Measurements from ENCODE around the gene NECAP2.
A peak's percentile ranks its signal among the peaks of the same experiment; 100 is the strongest.

The NECAP2 gene

DNA sequence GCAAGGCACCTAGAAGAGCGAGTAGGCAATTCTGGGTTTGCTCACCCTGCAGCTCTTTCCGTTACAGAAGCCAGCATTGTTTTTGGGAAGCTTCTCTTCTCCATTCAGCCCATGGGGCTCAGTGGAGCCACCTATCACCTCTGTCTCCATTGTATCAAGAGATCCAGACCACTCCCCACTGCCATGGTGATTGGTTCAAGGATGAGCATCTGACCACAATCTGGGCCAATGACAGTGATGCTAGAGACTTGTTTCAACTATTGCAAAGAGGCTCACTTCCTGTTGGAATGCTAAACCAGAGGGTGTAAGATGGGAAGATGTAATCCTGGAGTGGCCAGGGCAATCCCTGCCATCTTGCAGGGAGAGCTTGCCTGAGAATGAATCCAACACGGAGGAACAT lies 9.9 kb upstream of the NECAP2 start:
- TF ChIP-seq ISL1 (CRISPR knock-in tag; IDR thresholded peaks at IDR 0.05) (no peak), GLIS3 (CRISPR knock-in tag; IDR thresholded peaks at IDR 0.05) (no peak), ARNTL (CRISPR knock-in tag; IDR thresholded peaks at IDR 0.05; ENCODE audit: borderline replicate concordance, low read depth) (no peak), PPARA (CRISPR knock-in tag; IDR thresholded peaks at IDR 0.05; ENCODE audit: borderline replicate concordance) (no peak), ESRRG (CRISPR knock-in tag; IDR thresholded peaks at IDR 0.05) (no peak), CREB5 (CRISPR knock-in tag; IDR thresholded peaks at IDR 0.05; ENCODE audit: low read depth) (no peak), TSHZ2 (CRISPR knock-in tag; IDR thresholded peaks at IDR 0.05) (no peak), PATZ1 (CRISPR knock-in tag; IDR thresholded peaks at IDR 0.05; ENCODE audit: borderline replicate concordance) (no peak), ZFP3 (CRISPR knock-in tag; IDR thresholded peaks at IDR 0.05) (no peak), OSR1 (CRISPR knock-in tag; IDR thresholded peaks at IDR 0.05) (no peak), ZC3H10 (CRISPR knock-in tag; IDR thresholded peaks at IDR 0.05) (no peak), BACH2 (CRISPR knock-in tag; IDR thresholded peaks at IDR 0.05; ENCODE audit: borderline replicate concordance) (no peak), ZNF70 (CRISPR knock-in tag; IDR thresholded peaks at IDR 0.05) (no peak), RARB (CRISPR knock-in tag; IDR thresholded peaks at IDR 0.05) (no peak), ZNF8 (CRISPR knock-in tag; IDR thresholded peaks at IDR 0.05) (no peak), POU6F1 (CRISPR knock-in tag; IDR thresholded peaks at IDR 0.05; ENCODE audit: borderline replicate concordance, low read depth) (no peak), TCF4 (CRISPR knock-in tag; IDR thresholded peaks at IDR 0.05; ENCODE audit: borderline replicate concordance) (no peak), ZNF565 (CRISPR knock-in tag; conservative IDR thresholded peaks at IDR 0.05; ENCODE audit: low read depth) (no peak)
- TF ChIP-seq, protein P1, sequence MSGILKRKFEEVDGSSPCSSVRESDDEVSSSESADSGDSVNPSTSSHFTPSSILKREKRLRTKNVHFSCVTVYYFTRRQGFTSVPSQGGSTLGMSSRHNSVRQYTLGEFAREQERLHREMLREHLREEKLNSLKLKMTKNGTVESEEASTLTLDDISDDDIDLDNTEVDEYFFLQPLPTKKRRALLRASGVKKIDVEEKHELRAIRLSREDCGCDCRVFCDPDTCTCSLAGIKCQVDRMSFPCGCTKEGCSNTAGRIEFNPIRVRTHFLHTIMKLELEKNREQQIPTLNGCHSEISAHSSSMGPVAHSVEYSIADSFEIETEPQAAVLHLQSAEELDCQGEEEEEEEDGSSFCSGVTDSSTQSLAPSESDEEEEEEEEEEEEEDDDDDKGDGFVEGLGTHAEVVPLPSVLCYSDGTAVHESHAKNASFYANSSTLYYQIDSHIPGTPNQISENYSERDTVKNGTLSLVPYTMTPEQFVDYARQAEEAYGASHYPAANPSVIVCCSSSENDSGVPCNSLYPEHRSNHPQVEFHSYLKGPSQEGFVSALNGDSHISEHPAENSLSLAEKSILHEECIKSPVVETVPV (CRISPR knock-in tag; IDR thresholded peaks at IDR 0.05): no peak

DNA sequence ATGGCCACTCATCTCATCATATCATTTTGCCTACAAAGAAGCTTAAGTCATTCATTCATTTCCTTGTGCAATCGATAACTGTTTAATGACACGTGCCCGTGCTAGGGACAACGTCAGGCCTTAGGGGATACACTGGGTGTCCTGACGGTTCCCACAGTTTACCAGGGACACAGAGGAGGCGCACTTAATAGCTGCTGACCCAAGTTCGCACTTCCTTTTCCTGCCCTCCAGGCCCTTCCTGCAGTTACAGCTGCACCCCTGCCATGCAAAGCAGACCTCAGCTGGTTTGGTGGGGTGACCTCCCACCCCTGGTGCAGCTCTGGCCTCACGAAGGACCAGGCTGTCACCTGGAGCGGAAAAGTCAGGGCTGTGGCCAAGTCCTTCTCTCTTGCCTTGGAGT lies 7.5 kb upstream of the NECAP2 start:
- no peak for ATAC-seq
- no peak for TF ChIP-seq ZC3H10 (CRISPR knock-in tag; IDR thresholded peaks at IDR 0.05)

More for the DNA sequence above, 9.9 kb upstream of the NECAP2 start:
- ATAC-seq: peak; percentile 78

GRCh38 chr1:16434007-16434406 lies 6.5 kb upstream of the NECAP2 start:
- ATAC-seq: no peak
- TF ChIP-seq ISL1 (CRISPR knock-in tag; IDR thresholded peaks at IDR 0.05) (no peak), SNAI2 (CRISPR knock-in tag; IDR thresholded peaks at IDR 0.05) (no peak), ZFP3 (CRISPR knock-in tag; IDR thresholded peaks at IDR 0.05) (no peak), ZNF70 (CRISPR knock-in tag; IDR thresholded peaks at IDR 0.05) (no peak), TOX (CRISPR knock-in tag; IDR thresholded peaks at IDR 0.05; ENCODE audit: borderline replicate concordance) (no peak), OSR1 (CRISPR knock-in tag; IDR thresholded peaks at IDR 0.05) (no peak), TCF4 (CRISPR knock-in tag; IDR thresholded peaks at IDR 0.05; ENCODE audit: borderline replicate concordance) (no peak)

All from SK-N-SH treated with all-trans-retinoic acid at 6 μM for 48 hours (cell line).